VCaP (cell line): ENCODE results near the gene CACNB1.

Experiments
- H3K27ac ChIP-seq: fragments of 450-650 bp; 2 replicates; pipeline ENCODE4 v1.5.1; 2017
- TF ChIP-seq, protein P1 (sequence below): fragments of 450-650 bp; conservative IDR thresholded peaks from 2 replicates; pipeline ENCODE4 v1.5.1; 2017; ENCODE audit warnings: mild to moderate bottlenecking, moderate library complexity

CACNB1 gene

DNA sequence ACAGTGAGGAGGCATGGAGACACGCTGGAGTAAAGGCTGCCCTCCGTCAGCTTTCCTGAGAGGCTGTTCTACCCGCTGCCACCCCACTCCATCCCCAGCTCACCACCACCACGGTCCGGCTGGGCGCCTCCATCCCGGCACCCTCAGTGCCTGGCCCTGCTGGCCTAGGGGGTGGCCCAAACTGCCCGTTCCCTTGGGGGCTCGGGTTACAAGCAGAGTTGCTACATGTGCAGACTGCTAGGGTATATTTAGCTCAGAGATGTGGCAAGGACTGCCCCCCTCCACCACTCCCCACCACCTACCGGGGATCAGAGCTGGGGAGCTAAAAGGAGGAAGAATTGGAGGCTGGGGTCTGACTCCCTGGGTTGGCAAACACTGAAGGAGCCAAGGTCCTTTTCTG is 4.1 kb downstream of the CACNB1 start:
- H3K27ac ChIP-seq, result no peak overlapping the region
- TF ChIP-seq, protein P1, sequence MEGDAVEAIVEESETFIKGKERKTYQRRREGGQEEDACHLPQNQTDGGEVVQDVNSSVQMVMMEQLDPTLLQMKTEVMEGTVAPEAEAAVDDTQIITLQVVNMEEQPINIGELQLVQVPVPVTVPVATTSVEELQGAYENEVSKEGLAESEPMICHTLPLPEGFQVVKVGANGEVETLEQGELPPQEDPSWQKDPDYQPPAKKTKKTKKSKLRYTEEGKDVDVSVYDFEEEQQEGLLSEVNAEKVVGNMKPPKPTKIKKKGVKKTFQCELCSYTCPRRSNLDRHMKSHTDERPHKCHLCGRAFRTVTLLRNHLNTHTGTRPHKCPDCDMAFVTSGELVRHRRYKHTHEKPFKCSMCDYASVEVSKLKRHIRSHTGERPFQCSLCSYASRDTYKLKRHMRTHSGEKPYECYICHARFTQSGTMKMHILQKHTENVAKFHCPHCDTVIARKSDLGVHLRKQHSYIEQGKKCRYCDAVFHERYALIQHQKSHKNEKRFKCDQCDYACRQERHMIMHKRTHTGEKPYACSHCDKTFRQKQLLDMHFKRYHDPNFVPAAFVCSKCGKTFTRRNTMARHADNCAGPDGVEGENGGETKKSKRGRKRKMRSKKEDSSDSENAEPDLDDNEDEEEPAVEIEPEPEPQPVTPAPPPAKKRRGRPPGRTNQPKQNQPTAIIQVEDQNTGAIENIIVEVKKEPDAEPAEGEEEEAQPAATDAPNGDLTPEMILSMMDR, result no peak

DNA sequence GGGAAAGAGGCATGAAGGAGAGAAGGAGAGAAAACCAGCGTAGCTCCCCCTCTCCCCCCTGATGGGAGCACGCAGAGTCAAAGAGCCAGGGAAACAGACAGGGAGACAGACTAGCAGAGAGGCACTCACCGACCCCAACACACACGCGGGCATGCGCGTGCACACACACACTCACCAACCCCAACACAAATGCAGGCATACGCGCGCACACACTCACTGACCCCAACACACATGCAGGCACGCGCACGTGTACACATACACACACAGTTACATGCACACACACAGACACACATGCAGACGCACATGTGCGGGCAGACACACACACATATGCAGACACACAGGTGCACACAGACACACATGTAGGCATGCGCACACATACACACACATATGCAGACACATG is 4.6 kb downstream of the CACNB1 start:
- no peak overlapping the region for H3K27ac ChIP-seq
- TF ChIP-seq, protein P1, result no peak

DNA sequence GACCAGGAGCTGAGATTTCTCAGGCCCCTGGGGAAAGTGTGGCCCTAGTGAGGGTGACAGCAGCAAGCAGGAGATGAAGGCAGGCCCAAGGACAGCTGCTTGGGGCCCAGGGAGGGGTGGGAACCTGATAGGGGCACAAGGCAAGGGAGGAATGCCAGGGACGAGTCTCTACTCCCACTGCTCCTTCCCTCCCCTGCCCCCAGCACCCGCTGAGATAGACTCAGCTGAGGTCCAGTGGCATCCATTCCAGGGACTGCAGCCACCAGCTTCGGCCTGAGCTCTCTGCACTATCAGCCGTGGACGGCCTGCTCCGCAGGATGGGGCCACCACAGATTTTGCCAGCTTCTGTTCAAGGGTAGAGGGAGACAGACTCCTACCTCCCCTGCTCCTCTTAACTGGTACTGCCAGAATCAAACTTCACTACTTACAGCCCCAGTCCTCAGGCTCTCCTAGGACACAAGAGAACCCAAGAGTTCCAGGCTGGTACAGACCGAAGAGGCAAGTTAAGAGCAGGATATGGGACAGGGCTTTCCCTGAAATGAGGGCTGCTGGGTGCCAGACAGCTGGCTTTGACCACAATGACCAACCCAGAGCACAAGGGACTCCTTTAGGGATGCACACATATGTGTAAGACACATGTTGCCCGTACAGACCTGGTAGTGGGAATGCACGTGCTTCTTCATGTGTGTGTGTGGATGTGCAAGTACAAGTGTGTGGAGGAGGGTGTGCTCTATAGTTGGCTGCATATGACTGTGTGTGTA is 5.5 kb downstream of the CACNB1 start:
- no peak overlapping the region for H3K27ac ChIP-seq

DNA sequence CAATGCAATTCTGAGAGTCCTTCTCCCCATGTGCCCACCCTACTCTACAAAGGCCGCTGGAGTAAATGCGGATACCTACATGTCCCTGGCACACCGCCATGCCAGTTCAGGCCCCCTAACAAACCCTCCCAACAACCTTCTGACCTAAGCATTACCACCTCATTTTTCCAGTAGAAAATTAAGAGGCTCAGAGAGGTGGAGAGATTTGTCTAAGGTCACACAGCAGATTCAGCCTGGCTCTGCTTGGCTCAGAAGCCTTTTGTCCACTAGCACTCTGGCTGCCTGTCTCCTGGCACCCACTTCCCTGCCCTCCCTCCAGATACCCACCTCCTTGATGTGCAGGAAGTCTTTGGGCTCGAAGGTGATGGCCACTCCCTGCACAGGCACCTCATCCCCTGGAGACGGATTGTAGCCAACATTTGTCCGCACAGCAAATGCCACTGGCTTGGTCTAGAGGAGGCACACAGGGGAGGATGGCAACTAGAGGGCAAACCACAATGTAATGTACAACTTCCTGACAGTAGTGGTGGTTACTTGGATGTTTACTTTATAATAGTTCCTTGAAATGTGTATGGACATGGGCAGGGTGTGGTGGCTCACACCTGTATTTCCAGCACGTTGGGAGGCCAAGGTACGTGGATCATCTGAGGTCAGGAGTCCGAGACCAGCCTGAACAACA is 10.2 kb downstream of the CACNB1 start:
- no peak overlapping the region for H3K27ac ChIP-seq
- TF ChIP-seq, protein P1, result no peak

More for the DNA sequence above, 5.5 kb downstream of the CACNB1 start:
- TF ChIP-seq, protein P1, result no peak

DNA sequence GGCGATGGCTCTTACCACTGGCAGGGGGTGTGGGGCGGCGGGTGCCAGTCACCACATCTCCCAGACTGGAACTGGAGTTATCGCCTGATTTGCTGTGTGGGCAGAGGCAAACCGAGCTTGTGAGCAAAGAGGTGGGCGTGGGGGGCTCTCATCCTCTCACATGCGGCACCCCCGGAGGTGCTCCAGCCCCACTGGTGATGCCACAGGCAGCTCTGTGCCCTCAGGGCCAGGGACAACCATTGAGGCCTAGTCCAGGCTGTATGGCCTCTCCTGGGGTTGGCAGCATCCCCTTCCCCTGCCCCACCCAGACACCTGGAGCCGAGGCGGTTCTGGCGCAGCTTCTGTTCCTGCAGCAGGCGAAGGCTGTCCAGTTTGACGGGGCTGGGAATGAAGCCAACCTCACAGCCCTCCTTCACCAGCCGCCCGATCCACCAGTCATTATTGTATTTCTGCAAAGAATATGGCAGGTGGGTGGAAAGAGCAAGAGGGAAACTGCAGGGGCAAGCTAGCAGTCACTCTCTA is 10.9 kb downstream of the CACNB1 start:
- no peak overlapping the region for H3K27ac ChIP-seq
- TF ChIP-seq, protein P1, result no peak

DNA sequence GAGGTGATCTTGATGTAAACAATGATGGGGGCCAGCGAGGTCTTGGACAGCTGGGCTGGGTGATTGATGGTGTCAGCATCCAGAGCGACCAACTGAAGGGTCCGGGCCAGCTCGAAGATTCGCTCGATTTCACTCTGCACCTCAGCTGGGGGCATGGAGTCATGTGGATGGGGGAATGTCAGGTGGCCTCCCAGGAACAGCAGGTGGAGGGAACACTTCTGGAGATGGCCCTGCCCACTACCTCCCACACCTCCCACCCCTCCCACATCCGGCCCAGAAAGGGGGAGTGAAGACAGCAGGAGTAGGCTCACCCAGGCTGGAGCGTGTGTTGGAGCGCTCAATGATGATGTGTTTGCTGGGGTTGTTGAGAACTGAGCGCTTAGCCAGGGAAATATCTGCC is 13.7 kb downstream of the CACNB1 start:
- TF ChIP-seq, protein P1, result no peak
- no peak overlapping the region for H3K27ac ChIP-seq

DNA sequence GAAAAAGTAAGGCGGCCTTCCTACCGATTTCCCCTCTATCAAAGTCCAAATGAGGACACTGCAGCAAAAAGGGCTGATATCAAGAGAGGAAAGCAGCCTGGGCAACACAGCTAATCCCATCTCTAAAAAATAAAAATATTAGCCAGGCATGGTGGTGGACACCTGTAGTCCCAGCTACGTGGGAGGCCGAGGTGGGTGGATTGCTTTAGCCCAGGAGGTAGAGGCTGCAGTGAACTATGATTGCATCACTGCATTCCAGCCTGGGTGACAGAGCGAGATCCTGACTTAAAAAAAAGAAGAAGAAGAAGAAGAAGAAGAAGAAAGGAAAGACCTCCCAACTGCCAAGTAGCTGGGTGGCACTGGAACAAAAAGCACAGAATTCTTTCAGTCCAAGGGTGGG is 14.4 kb downstream of the CACNB1 start:
- TF ChIP-seq, protein P1, result no peak
- no peak overlapping the region for H3K27ac ChIP-seq
